ENCODE measurements around the gene MED15.

Gene MED15

DNA sequence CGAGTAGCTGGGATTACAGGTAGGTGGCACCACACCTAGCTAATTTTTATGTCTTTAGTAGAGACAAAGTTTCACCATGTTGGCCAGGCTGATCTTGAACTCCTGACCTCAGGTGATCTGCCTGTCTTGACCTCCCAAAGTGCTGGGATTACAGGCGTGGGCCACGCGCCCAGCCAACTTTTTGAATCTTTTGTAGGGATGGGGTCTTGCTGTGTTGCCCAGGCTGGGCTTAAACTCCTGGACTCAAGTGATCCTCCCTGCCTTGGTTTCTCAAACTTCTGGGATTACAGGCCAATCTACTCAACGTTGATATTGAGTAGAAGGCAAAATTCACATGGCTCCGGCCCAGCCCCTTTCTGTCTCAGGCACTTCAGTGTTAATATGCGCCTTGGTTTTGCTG is 93.9 kb downstream of the MED15 start:
- Mint-ChIP-seq H3K9me3 (no peaks in the 10 kb centered on the region), H3K4me1 (no peaks in the 10 kb centered on the region), H3K27ac (no peak overlapping the region), H3K36me3 (ENCODE audit: low read depth) (no peaks in the 10 kb centered on the region), H3K27me3 (ENCODE audit: low read depth) (peaks cover 4% of the 10 kb centered on the region), H3K4me3 (no peak overlapping the region)
- TF ChIP-seq CTCF (IDR thresholded peaks at IDR 0.05; ENCODE audit: unreplicated experiment in 3 of 3) = no peak

DNA sequence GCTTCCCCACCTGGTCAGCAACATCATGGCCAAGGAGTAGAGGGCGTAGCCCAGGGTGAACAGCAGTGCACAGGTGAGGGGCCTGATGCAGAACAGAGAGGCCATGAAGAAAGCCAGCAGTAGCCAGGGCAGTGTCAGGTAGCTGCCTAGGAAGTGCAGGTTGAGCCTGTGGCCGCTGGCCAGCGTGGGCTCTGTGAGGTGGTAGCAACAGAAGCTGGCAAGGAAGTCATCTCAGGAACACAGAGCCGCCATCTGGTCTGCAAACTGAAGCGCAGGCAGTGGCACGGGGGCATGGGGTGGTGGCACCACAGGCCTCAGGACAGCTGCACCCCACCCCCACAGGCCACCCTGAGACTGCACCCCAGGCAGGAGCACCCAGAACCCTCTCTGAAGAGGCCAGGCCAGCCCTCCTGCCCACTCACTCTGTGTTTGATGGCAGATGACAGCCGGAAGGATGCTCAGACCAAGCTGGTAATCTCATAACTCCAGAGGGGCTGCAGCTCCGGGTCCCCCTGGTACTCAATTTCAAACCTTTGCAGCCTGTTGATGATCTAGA is 95.3 kb downstream of the MED15 start:
- no peak for TF ChIP-seq CTCF (IDR thresholded peaks at IDR 0.05; ENCODE audit: unreplicated experiment in 3 of 3)
- Mint-ChIP-seq H3K27me3 (ENCODE audit: low read depth) (peaks cover 4% of the 10 kb centered on the region), H3K4me1 (no peaks in the 10 kb centered on the region), H3K9me3 (no peaks in the 10 kb centered on the region), H3K36me3 (ENCODE audit: low read depth) (no peaks in the 10 kb centered on the region), H3K4me3 (no peak overlapping the region), H3K27ac (no peak overlapping the region)

GRCh38 chr22:20604092-20604747 is 96.8 kb downstream of the MED15 start:
- TF ChIP-seq CTCF (IDR thresholded peaks at IDR 0.05; ENCODE audit: unreplicated experiment in 3 of 3) = no peak
- Mint-ChIP-seq H3K9me3 (no peaks in the 10 kb centered on the region), H3K4me1 (no peaks in the 10 kb centered on the region), H3K4me3 (no peak overlapping the region), H3K27me3 (ENCODE audit: low read depth) (peaks cover 4% of the 10 kb centered on the region), H3K36me3 (ENCODE audit: low read depth) (no peaks in the 10 kb centered on the region), H3K27ac (no peak overlapping the region)

DNA sequence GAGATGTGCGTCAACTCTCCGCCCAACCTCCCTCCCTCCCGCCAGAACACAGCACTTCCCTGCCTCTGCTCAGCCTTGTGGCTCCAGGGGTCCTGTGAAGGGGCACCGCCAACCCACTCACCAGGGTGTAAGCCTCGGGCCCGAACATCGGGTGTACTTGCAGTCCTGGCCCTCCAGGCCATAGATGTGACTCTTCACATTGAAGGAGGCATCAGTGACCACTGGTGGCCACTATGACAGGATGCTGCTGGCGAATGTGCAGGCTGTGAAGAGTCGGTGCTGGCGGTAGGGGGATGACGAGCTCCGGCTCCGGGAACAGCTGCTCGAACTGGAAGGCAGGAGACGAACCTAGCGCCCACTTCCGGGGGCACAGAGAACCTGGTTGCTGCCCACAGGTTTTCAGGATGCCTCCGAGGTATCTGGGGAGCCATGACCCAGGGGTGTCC is 97.4 kb downstream of the MED15 start:
- no peak overlapping the region for H3K27ac Mint-ChIP-seq
- no peak overlapping the region for H3K4me3 Mint-ChIP-seq

GRCh38 chr22:20605328-20605727 is 97.9 kb downstream of the MED15 start:
- H3K27ac Mint-ChIP-seq = no peak overlapping the region

More for the DNA sequence above, 97.4 kb downstream of the MED15 start:
- Mint-ChIP-seq H3K36me3 (ENCODE audit: low read depth) (no peaks in the 10 kb centered on the region), H3K9me3 (no peaks in the 10 kb centered on the region), H3K4me1 (no peaks in the 10 kb centered on the region), H3K27me3 (ENCODE audit: low read depth) (peaks cover 4% of the 10 kb centered on the region)
- TF ChIP-seq CTCF (IDR thresholded peaks at IDR 0.05; ENCODE audit: unreplicated experiment in 3 of 3) = no peak

More at GRCh38 chr22:20605328-20605727, 97.9 kb downstream of the MED15 start:
- TF ChIP-seq CTCF (IDR thresholded peaks at IDR 0.05; ENCODE audit: unreplicated experiment in 3 of 3) = no peak
- H3K36me3 Mint-ChIP-seq (ENCODE audit: low read depth) = no peaks in the 10 kb centered on the region
- no peaks in the 10 kb centered on the region for H3K4me1 Mint-ChIP-seq
- H3K27me3 Mint-ChIP-seq (ENCODE audit: low read depth) = peaks cover 4% of the 10 kb centered on the region
- H3K9me3 Mint-ChIP-seq = no peaks in the 10 kb centered on the region
- no peak overlapping the region for H3K4me3 Mint-ChIP-seq
